ENCODE measurements around the gene HPF1.
"Not testable (repeated sequence)": the region's sequence is repeated elsewhere in the genome, so short reads cannot be mapped to it uniquely, and the experiment has no call there.

Gene HPF1

DNA sequence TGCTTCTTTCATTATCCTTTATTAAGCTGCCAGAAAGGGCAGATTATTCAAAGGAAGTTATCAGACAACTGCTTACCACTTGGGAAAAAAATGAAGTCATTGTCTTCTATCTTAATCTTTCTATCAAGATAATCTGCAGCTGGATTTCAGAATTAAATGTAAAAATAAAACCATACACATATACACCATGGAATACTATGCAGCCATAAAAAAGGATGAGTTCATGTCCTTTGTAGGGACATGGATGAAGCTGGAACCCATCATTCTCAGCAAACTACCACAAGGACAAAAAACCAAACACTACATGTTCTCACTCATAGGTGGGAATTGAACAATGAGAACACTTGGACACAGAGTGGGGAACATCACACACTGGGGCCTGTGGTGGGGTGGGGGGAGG lies 19.1 kb downstream of the HPF1 start:
- DNase-seq (ENCODE audit: low read depth), result not testable (repeated sequence)

DNA sequence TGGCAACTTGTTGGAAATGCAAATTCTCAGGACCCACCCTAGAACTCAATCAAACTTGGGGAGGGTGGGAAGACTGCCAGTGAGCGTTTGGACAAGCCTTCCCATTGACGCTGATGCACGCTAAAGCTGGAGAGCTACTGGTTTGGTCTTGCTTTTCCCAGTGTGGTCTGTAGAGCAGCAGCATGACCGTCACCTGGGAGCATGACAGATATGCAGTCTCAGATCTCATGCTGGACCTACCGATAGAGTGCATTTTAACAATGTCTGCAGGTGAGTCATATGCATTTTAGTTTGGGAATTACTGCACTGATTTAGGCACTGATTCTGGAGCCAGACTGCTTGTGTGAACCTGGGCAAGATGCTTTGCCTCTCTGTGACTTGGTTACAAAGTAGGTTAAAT lies 27.2 kb downstream of the HPF1 start:
- DNase-seq (ENCODE audit: low read depth), result no peak

DNA sequence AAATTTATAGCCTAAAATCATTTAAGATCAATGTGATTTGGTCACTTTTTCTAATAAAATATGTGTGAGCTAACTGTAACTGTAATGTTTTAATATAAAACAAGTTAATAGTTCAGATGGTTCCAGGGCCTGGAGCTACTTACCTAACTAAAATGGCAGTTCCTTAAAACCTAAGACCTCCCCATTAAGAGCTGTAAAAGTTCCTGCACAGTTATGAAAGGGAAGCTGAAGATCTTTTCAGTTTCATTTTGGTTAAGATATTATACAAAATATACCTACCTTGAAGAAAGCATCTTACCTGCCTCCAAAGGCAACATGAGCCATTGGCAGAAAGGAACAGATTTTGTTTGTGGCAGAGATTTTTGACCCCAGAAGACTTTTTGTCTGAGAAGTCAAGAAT lies 30.1 kb downstream of the HPF1 start:
- no peak for DNase-seq (ENCODE audit: low read depth)

DNA sequence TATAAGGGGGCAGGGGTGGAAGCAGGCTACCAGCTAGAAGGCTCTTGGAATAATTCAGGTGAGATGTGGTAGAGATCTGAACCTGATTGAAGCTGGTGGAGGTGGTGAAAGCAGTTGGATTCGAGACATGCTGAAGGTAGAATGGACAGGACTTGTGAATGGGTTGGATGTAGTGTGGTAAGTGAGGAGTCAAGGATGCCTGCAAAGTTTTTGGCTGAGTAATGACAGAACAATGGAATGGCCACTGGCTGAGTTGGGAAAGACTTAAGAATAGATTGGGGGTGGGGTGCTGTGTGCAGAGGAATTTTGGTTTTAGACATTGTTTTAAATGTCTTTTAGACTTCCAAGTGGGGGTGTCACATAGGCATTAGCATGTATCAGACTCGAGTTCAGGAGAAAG lies 33.5 kb downstream of the HPF1 start:
- peak; percentile 85 for DNase-seq (ENCODE audit: low read depth)

DNA sequence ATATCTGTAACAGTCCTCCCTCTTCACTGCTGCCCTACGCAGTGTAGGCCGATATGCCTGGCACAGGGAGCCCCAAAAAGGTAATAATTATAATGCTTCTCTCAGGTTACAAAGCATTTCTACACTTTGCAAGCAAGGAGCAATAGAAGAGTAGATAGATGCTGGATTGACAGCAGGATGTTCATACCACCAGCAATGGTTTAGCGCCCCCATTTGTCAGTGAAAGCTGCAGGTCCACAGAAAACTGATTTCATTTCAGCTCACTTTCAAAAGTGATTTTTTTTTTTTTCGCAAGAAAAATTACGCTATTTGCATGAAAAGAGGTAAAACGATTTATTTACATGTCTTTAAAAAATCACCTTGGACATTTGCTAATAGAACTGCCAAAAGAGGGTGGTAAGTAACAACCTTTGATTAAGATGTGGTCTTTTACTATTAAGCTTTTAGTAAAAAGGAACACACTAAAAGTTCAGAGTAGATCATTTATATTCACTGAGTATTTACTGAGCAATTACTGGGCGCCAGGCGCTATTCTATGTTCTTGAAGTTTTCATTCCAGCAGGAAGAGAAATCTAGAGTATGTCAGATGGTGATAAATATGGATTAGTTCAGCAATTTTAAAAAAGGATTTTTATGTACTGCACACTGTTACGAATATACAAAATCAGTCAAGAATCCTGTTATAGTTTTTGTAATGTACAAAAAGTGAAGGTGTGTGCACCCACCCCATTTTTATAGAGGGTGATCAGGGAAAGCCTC lies 34.4 kb downstream of the HPF1 start:
- peak; percentile 21 for DNase-seq (ENCODE audit: low read depth)

DNA sequence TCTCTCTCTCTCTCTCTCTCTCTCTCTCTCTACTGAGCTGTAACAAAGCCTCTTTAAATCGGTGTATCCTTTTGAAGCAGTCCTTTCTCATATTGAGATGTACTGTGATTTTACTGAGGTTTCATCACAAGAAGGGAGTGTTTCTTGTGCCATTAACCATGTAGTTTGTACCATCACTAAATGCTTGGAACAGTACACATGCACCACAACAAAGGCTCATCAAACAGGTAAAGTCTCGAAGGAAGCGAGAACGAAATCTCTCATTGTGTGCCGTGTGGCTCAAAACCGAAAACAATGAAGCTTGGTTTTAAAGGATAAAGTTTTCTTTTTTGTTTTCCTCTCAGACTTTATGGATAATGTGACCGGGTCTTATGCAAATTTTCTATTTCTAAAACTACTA lies 37.2 kb downstream of the HPF1 start:
- no peak for DNase-seq (ENCODE audit: low read depth)

DNA sequence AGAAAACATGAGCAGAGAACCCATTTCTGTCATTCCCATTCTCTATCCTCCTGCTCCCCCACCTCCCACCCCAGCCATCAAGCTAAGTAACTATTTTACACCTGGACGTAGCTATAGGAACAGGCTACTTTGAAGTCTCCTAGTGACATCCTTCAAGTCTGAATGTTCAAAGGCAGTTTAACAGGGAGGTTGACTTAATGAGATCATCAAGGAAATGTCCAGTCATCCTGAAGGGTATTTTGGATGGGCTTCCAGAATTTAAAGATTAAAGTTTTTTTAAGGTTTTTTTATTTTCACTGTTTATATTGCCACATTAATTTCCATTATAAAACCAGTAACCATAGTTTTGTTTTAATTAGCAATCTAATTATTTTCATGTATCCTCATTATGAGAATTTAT lies 41.1 kb downstream of the HPF1 start:
- DNase-seq (ENCODE audit: low read depth), result peak; percentile 22

DNA sequence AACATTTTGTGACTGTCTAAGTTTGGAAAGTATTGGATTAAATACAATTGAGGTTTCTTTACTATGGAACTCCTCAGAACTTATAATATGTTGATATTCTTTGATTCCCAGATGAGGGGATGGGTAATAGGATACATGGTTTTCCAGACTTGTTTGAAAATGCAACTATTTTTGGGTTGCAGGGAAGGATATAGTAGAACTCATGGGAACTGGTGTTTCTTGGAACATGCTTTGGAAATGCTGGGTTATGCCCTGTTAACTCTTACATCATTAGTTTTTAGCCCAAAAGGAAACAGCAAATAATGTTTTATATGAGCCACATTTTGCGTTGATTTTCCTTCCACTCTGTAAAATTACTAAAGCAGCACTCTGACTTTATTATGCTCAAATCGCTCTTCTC lies 41.9 kb downstream of the HPF1 start:
- DNase-seq (ENCODE audit: low read depth), result no peak

DNA sequence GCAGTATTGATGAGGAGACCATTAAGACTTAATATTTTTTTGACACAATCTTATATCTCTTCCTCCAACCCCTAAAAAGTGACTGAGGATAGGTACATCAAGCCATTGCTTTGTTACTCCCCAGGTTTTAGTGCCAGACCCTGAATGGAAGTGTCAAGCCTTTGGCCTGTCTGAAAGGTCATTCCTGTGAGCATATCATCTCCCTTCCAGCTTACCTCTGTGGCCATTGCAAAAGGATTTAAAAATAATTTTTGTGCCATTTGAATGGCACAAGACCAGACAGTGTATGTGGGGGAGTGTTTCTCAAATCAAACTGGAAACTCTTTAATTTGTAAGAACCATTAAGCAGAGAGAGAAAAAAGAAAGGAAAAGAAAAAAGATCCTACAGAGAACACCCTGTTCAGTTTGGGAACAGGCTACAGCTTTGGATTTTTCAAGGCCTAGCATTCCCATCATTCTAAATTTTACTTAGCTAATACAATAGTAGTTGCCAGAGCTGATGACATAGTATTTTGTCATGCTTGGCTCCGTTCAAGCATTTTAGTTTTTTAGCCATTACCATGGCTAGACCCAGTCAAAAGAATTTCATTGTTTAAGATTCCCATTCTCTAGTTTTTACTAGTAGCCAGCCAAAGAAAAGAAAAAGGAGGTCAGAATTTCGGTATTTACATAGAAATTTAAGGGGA lies 49.6 kb downstream of the HPF1 start:
- no peak for DNase-seq (ENCODE audit: low read depth)

DNA sequence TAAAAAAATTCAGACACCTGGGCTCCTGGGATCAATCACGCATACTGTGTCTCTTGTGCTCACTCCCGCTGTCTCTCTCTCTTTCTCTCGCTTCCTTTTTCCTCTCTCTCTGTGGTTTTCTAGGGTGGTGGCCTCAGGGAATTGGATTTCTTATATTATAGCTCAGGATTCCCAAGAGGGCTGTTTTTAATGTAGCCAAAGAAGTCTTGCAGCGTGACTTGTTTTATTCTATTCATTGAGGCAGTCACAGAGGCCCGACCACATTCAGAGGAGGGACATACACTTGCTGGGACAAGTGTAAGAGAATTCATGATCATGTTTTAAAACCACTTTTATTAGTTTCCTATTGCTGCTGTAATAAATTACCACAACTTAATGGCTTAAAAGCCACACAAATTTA lies 59.4 kb downstream of the HPF1 start:
- no peak for DNase-seq (ENCODE audit: low read depth)

DNA sequence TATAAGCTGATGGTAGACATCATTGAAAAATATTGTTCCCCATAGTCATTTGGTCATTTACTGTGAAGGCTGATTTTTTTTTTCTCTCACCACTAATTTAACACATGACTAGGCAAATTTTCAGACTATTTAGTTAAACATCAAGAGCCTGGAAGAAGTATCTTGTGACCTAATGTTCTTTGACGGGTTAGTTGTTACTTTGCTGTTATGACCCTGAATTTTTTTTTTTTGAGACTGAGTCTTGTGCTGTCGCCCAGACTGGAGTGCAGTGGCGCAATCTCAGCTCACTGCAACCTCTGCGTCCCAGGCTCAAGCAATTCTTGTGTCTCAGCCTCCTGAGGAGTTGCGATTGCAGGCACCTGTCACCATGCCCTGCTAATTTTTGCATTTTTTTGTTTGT lies 67.0 kb downstream of the HPF1 start:
- no peak for DNase-seq (ENCODE audit: low read depth)

DNA sequence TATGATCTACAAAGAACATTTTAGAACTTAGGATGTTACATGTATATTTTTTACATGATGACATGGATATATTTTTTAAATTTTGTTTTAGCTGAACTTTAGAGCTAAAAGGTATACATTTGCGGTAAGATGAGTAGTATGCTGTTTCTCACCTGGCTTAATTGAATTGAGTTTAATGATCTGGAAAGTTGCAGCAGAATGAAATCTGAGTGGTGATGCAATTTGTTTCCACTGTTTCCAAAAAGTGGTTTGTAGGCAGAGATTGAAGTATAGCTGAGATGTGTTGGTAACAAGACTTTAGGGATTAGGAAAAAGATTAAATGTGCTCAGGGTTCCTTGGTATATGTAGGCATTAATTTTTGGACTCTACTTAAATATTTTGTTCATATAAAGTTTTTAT lies 68.1 kb downstream of the HPF1 start:
- no peak for DNase-seq (ENCODE audit: low read depth)

DNA sequence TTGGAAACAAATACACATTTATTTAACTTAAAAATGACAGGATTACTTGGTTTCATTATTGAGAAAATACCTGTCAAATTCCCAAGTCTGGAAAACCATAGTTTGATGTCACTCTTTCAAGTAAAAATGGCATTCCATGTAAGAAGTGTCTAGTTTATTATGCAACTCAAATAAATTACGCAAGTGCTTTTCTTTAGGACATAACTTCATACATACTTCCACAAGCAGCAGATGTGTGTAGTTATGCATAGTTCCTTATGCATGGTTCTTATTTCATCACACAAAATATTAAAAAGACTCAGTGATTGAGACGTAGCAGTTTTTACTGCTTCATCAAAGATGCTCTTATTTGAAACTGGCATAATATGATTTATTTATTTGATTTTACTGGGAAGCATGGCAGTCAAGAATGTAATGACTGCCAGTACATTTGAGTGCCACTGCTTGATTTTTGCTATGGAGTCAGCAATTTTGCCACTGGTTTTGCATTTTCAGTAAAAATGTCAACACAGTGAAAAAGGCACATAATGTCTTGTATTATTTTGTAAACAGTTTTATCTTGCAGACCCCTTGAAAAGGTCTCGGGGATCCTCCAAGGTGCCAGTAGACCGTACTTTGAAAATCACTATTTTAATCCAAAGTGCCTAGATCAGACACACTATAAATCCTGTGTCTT lies 75.2 kb downstream of the HPF1 start:
- DNase-seq (ENCODE audit: low read depth), result peak; percentile 16

Measured in EH (cell line).